AG20443 (cell line): Measurements from ENCODE around the gene ARVCF.

ENCODE experiments used
- DNase-seq: peaks from one replicate; pipeline ENCODE4 v3.0.0; 2012; ENCODE audit warnings: low spot score, mixed read lengths

The ARVCF gene

GRCh38 chr22:19961868-19962245 is 54.8 kb downstream of the ARVCF start:
- DNase-seq: no peak

- no peak for DNase-seq
These were observed 55.4 kb downstream of the ARVCF start for GRCh38 chr22:19961201-19961580.

- no peak for DNase-seq
These were observed 56.0 kb downstream of the ARVCF start for GRCh38 chr22:19960491-19961200.

GRCh38 chr22:19959587-19960490 is 56.8 kb downstream of the ARVCF start:
- no peak for DNase-seq

- DNase-seq: peak; percentile 67
These were observed 57.5 kb downstream of the ARVCF start for GRCh38 chr22:19959043-19959586.

GRCh38 chr22:19958083-19959042 is 58.3 kb downstream of the ARVCF start:
- no peak for DNase-seq

GRCh38 chr22:19957445-19957844 is 59.2 kb downstream of the ARVCF start:
- DNase-seq: no peak

GRCh38 chr22:19955241-19956128 is 61.1 kb downstream of the ARVCF start:
- no peak for DNase-seq

GRCh38 chr22:19951346-19951745 is 65.3 kb downstream of the ARVCF start:
- no peak for DNase-seq

- no peak for DNase-seq
These were observed 68.4 kb downstream of the ARVCF start for GRCh38 chr22:19948057-19948760.

- peak; percentile 76 for DNase-seq
These were observed 73.3 kb downstream of the ARVCF start for GRCh38 chr22:19943082-19944026.

GRCh38 chr22:19942157-19943081 is 74.2 kb downstream of the ARVCF start:
- DNase-seq: peak; percentile 83

GRCh38 chr22:19941365-19942082 is 75.1 kb downstream of the ARVCF start, which contains the start of the genes COMT and TXNRD2:
TSS of gene COMT (plus strand) at chr22:19941772. CDS start at chr22:19962527, 20,755 bp downstream.
TSS of gene TXNRD2 (minus strand) at chr22:19941818. CDS start at chr22:19941803, 15 bp downstream.
- DNase-seq: peak; percentile 94

- peak; percentile 29 for DNase-seq
These were observed 75.9 kb downstream of the ARVCF start for GRCh38 chr22:19940536-19941364.

- DNase-seq: no peak
These were observed 78.8 kb downstream of the ARVCF start for GRCh38 chr22:19937616-19938473.
